ENCODE measurements around the gene RNU6-1.

DNA sequence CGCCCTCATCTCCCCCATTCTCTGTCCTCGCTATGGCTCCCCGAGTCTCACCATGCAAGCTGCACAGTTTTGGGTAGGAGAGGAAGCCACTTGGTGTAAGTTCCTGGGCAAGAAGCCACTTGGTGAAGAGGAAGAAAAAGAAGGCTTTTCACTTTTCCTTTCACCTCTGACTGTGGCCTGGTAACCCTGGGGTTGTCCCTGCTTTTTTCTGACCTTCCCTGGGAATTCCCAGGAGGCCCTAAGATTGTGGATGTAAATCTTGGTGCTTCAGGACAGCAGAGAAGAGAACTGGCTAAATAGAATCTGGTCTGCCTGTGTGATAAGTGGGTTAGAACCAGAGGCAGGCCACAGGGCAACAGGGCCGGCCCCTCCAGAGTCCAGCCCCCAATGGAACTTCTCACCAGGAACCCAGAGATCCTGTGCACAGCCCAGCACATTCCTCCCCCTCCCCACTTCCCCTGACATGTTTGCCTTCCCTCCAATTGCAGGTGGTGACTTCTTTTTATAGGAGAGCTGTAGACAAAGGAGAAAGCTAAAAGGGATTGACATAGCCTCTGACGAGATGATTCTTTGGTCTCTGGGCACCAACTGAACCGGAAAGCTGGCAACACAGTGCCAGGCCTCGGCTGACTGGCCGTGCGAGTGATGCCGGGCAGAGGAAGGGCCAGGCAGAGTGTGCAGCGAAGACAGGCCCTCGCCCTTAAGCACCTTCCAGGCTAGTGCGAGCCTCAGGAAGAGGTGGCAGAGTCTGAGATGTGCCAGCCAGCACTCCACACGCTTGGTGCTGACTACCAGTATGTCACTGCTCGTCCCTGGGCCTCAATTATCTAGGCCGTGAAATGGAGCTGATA lies 34.0 kb downstream of the RNU6-1 start:
- TF ChIP-seq MAX (IDR thresholded peaks at IDR 0.05) (no peak), BHLHE40 (IDR thresholded peaks at IDR 0.05; ENCODE audit: low read depth, low read length) (no peak)
